GM19452 (cell line): ENCODE results near the gene RAPGEF1.
A peak's percentile ranks its signal among the peaks of the same experiment; 100 is the strongest.
"Not testable (repeated sequence)": the region's sequence is repeated elsewhere in the genome, so short reads cannot be mapped to it uniquely, and the experiment has no call there.

Experiments
- ATAC-seq: cut with Tn5 transposase; IDR thresholded peaks from one replicate; pipeline ENCODE4 v1.9.1; 2021; ENCODE audit not compliant: unreplicated experiment

RAPGEF1 gene

GRCh38 chr9:131739959-131740648, at the start of gene RAPGEF1:
TSS of gene RAPGEF1 (minus strand) at chr9:131740076. CDS start at chr9:131739830, 246 bp downstream.
- peak; percentile 61 for ATAC-seq

- ATAC-seq, result no peak
These were observed 49.0 kb upstream of the RAPGEF1 start for GRCh38 chr9:131788851-131789250.

GRCh38 chr9:131787838-131788237, 48.0 kb upstream of the RAPGEF1 start:
- no peak for ATAC-seq

GRCh38 chr9:131784748-131785501, 45.0 kb upstream of the RAPGEF1 start:
- no peak for ATAC-seq

GRCh38 chr9:131781069-131781468, 41.2 kb upstream of the RAPGEF1 start:
- ATAC-seq, result no peak

- no peak for ATAC-seq
These were observed 36.6 kb upstream of the RAPGEF1 start for GRCh38 chr9:131776473-131776872.

GRCh38 chr9:131776036-131776435, 36.2 kb upstream of the RAPGEF1 start:
- no peak for ATAC-seq

GRCh38 chr9:131774636-131775035, 34.8 kb upstream of the RAPGEF1 start:
- no peak for ATAC-seq

- ATAC-seq, result no peak
These were observed 34.1 kb upstream of the RAPGEF1 start for GRCh38 chr9:131773911-131774379.

- ATAC-seq, result no peak
These were observed 33.1 kb upstream of the RAPGEF1 start for GRCh38 chr9:131772940-131773339.

- no peak for ATAC-seq
These were observed 31.8 kb upstream of the RAPGEF1 start for GRCh38 chr9:131771646-131772045.

GRCh38 chr9:131769361-131769760, 29.5 kb upstream of the RAPGEF1 start:
- no peak for ATAC-seq

- no peak for ATAC-seq
These were observed 24.7 kb upstream of the RAPGEF1 start for GRCh38 chr9:131764568-131764967.

GRCh38 chr9:131762356-131762932, 22.6 kb upstream of the RAPGEF1 start:
- ATAC-seq, result peak; percentile 61

- ATAC-seq, result no peak
These were observed 19.3 kb upstream of the RAPGEF1 start for GRCh38 chr9:131759017-131759647.

GRCh38 chr9:131757549-131757948, 17.7 kb upstream of the RAPGEF1 start:
- no peak for ATAC-seq

- ATAC-seq, result peak; percentile 61
These were observed 15.8 kb upstream of the RAPGEF1 start for GRCh38 chr9:131755541-131756198.

- ATAC-seq, result no peak
These were observed 15.0 kb upstream of the RAPGEF1 start for GRCh38 chr9:131754846-131755245.

GRCh38 chr9:131753751-131754150, 13.9 kb upstream of the RAPGEF1 start:
- not testable (repeated sequence) for ATAC-seq

- no peak for ATAC-seq
These were observed 12.5 kb upstream of the RAPGEF1 start for GRCh38 chr9:131752231-131752884.
